GM19193 (cell line): ENCODE results near the gene TLCD3B.
A peak's percentile ranks its signal among the peaks of the same experiment; 100 is the strongest.

Experiments
- POLR2A ChIP-seq: IDR thresholded peaks from 4 replicates; pipeline ENCODE4 v1.6.1; 2011; ENCODE audit not compliant: insufficient read depth, insufficient read length; ENCODE audit errors: extremely low read depth

Gene TLCD3B

DNA sequence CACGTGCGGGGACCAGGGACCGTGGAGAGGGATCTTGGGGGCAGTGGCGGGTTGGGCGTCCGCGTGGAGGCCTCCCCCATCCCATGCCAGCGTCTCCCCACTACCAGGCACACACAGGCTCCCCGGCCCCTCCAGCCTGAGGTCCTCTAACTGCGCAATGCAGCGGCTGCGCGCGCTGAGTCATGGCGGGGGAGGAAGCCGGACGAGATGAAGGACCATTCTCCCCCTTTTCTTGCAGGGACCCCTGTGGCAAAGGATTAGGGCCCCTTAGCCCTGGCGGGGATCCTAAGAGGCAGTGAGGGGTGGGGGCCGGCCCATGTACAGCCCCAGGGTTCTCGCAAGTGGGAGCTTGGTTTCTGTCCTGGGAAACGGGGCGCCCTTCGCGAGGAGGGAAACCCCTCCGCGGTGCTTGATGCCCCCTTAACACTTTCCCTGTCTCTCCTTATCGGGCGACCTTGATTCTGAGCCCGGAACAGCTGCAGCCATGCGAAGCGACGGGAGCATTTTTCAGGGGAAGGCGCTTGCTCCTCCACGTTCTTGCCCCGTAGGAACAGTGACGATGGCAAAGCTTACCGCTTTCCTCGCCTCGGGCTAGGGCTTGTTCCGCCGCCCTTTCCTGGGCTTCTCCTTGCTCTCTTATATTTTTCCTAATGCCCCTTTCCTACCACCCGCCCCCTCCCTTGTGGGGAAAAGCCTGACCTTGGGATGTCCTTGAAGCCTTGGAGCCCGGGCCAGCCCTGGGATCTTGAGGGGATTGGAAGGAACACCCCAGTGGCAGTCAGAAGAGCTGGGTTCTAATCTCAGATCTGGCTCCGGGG is 35.1 kb upstream of the TLCD3B start:
- no peak for TF ChIP-seq POLR2A

- peak; percentile 88 for TF ChIP-seq POLR2A
These were observed 34.3 kb upstream of the TLCD3B start, which contains the start of gene ALDOA for GRCh38 chr16:30065102-30065942. Gene ALDOA (plus strand): TSS chr16:30065760. CDS start chr16:30066898, 1,138 bp downstream.

GRCh38 chr16:30064729-30065101 is 33.6 kb upstream of the TLCD3B start:
- TF ChIP-seq POLR2A = peak; percentile 84

GRCh38 chr16:30063893-30064728 is 33.0 kb upstream of the TLCD3B start:
- peak; percentile 61 for TF ChIP-seq POLR2A

DNA sequence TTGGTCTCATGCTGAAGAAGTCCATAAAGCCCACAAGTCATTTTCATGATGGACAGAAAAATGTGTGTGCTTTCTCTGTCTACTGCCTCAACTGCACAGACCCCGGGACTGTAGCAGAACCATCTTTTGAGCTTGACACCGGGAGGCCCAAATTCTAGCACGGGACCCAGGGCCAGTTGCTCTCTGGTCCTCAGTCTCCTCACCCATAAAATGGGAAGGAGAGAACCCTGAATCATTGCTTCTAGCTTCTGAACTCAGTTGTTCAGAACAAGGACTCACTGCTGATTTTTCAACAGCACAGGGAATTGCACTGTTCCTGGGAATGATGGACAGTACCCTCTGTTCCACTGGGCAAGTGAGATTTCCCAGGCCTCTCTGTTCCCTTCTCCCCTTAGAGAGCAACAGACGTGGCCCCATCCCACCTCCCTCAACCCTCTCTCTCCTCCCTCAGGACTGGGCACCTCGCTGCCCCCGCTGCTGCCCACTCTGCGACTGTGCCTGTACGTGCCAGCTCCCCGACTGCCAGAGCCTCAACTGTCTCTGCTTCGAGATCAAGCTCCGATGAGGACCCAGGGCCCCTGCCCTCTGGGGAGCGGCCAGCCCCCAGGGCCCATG is 32.3 kb upstream of the TLCD3B start:
- no peak for TF ChIP-seq POLR2A

DNA sequence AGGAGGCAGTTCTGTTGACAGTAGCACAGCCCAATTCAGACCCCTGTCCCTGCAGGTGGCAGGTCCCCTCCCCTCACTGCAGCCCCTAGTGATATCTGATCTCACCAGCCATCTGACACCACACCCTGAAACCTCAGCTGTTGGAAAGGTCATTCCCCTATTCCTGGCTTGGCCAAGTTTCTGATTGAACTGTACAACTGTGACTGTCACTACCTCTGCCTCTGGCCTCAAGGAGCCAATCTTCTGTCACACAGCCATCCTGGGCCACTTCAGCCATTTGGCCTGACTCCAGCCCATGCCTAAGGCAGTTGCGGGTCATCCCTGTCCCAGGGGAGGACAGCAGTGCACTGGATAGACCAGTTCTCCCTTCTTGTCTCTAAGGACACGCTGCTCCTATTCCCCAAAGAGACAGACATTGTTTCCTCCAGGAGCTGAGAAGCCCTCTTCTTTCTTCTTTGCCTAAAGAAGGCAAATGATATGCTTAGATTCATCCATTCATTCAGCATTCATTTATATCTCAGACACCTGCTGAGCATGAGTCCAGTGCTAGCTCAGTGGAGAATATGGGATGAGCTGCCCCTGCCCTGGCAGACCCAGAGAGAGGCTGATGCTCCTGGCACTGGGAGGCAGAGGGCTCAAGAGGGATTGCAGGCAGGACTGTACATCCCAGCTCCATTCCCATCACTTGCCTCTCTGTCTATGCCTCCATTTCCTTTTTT is 29.9 kb upstream of the TLCD3B start:
- TF ChIP-seq POLR2A = no peak

DNA sequence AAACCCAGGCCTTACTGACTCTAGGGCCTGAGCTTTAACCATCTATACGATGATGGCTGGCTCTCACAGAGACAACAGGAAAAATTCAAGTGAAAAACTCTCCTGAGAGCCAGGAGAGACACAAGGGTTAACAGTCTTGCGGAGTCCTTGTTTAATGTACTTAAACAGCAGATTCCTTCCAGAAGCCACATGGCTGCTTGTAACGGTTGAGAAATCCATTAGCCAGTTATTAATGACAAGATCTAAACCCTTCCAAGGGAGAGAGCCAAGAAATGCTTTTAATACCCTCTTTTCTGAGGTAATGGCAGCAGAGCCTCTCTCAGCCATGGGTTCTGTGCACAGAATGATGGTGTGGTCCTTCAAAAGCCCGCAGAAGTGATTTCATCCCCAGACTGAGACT is 29.3 kb upstream of the TLCD3B start:
- TF ChIP-seq POLR2A = no peak

GRCh38 chr16:30054959-30055553 is 24.0 kb upstream of the TLCD3B start:
- TF ChIP-seq POLR2A = no peak

- TF ChIP-seq POLR2A = no peak
These were observed 23.4 kb upstream of the TLCD3B start for GRCh38 chr16:30054451-30054850.

GRCh38 chr16:30053376-30054015 is 22.4 kb upstream of the TLCD3B start:
- TF ChIP-seq POLR2A = no peak

GRCh38 chr16:30052671-30053372 is 21.8 kb upstream of the TLCD3B start:
- peak; percentile 53 for TF ChIP-seq POLR2A

- TF ChIP-seq POLR2A = no peak
These were observed 20.4 kb upstream of the TLCD3B start for GRCh38 chr16:30051518-30051917.
